HG03095 (cell line): ENCODE results near the gene LAMTOR1.
A peak's percentile ranks its signal among the peaks of the same experiment; 100 is the strongest.

Source experiments
- ATAC-seq: cut with Tn5 transposase; IDR thresholded peaks from one replicate; pipeline ENCODE4 v1.9.1; 2021; ENCODE audit warnings: moderate library complexity; ENCODE audit not compliant: unreplicated experiment

Gene LAMTOR1

DNA sequence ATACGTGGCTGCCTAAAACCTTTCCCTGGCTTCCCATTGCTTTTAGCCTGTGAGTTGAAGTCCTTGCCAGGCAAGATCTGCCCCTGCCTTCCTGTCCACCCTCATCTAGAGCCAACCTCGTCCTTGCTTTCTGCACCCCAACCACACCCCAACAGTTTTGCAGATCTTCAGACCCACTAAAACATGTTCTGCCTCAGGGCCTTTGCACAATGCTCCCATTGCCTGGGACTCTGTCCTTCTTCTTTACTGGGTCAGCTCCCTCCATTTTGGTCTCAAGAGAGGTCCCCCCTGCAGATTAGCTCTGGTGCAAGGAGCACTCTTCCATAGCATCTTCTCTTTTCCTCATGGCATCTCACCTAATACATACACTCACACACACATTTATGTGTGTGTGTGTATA is 17.8 kb upstream of the LAMTOR1 start:
- ATAC-seq, result no peak

- ATAC-seq, result no peak
These were observed 16.1 kb upstream of the LAMTOR1 start for GRCh38 chr11:72119198-72119597.

GRCh38 chr11:72116019-72116755 is 13.1 kb upstream of the LAMTOR1 start:
- no peak for ATAC-seq

DNA sequence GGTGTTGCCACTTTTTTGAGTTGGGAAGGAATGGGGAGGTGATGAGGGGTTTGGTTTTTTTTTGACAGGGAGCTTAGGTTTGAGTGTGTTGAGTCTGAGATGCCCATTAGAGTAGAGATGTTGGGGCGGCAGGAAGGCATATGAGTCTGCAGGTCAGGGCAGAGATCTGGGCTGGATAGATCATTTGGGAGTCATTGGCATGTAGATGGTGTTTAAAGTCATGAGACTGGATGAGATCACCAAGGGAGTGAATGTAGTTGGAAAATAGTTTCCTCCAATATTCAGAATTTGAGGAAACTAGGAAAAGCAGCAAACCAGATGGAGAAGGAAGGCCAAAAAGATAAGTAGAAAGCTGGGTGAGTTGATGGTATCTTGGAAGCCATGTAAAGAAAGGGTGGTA is 11.5 kb upstream of the LAMTOR1 start:
- no peak for ATAC-seq

DNA sequence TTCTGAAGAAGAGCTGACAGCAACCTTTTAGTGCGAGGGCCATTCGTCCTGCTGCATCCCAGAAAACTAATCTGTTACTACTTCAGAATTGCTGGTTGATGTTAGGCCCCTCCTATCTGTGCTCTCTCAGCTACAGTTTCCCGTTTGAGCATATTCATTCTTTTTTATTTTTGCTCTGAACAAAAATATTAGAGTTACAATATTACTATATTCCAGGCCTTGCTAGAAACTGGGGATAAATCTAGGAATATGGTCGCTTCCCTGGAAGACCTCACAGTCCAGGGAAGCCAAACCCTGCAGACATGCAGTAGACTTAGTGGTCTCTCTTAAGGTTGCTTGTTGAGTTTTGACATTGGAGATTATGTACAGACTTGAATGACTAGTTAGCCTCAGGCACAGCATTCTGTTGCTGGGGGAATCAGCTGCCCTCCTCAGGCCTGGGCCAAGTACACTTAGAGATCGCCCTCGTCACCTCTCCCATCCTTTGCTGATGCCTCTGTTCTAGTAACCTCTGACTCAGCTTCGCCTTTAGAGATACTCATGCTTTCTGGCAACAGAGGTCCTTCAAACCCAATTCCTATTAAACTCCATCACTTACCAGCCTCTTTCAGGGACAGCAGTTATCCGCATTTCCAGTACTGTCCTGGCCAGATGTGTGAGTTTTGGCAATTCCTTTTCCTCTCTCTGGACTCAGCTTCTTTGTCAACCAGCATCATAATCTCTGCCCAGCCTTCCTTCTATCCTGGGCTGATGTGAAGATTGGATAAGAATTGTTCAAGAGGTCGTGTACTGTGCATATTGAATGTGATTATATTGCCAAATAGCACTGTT is 10.1 kb upstream of the LAMTOR1 start:
- no peak for ATAC-seq

GRCh38 chr11:72112143-72112977 is 9.3 kb upstream of the LAMTOR1 start, which contains the start of gene ANAPC15:
ANAPC15 (minus strand) TSS chr11:72112695; CDS start chr11:72111276, 1,419 bp downstream.
- ATAC-seq, result peak; percentile 85

DNA sequence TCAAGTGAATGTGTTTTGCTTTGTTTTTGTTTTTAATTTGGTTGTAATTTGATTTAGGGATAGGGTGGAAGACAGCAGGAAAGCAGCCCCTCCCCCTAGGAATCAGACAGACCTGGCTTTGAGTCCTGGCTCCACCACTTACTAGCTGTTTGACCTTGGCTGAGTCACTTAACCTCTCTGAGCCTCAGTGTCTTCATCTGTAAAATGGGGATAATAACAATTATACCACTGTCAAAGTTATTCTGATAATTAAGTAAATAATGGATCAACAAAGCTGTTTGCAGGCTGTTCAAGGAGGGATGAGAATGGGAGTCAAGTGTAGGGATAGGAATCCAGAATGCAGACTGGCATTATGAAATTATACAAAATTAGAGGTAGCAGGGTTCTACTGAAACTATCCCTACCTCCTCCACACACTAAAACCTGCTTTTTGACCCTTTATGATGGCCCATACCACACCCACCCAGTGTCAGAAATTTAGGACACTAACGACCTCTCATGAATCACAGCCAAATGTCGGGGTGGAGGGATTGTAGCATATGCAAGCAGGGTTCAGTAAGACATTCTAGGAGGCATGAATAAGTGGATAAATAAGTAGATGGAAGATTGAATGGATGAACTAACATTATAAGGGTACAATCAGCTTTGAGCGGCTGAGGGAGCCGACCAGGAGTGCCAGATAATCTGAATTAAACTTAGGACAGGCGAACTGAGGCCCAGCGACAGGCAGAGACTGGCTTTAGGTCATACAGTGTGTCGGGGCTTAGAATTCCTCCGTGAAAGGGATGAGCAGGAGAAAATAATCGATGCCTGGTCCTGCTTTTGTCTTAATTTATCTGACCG is 8.4 kb upstream of the LAMTOR1 start:
- ATAC-seq, result no peak

DNA sequence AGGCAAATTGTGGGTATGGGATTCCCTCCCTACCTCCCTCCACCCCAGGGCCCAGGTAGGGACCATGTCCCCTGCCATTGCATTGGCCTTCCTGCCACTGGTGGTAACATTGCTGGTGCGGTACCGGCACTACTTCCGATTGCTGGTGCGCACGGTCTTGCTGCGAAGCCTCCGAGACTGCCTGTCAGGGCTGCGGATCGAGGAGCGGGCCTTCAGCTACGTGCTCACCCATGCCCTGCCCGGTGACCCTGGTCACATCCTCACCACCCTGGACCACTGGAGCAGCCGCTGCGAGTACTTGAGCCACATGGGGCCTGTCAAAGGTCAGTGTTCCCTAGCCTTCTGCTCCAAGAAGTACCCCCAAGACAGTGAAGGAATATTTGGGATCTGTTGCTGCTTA is 2.8 kb upstream of the LAMTOR1 start, which contains the start of gene TOMT:
TSS of gene TOMT (plus strand) at position 37 of the 400 bp plus-strand sequence. CDS start at position 65, 28 bp downstream.
- no peak for ATAC-seq

DNA sequence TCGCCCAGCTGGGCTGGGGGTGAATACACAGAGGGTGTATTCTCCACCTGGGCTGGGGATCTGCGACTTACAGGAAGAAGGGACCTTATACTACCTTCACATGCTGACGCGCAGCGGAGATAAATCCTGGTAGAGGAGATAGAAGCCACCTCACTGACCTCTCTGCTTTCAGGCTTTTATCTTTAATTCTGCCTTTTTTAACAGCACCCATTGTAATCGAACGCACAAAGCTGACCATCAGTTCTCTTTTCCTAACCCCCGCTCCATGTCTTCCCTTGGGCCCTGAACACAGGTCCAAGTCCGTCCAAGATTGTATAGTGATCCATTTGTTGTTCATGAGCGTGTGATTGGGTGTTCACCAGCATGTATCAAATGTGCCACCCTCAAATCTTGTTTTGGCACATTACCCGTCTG is 664 bp upstream of the LAMTOR1 start:
- ATAC-seq, result no peak

- no peak for ATAC-seq
These were observed 509 bp downstream of the LAMTOR1 start for GRCh38 chr11:72102631-72102945.

- no peak for ATAC-seq
These were observed 935 bp downstream of the LAMTOR1 start for GRCh38 chr11:72102162-72102561.

DNA sequence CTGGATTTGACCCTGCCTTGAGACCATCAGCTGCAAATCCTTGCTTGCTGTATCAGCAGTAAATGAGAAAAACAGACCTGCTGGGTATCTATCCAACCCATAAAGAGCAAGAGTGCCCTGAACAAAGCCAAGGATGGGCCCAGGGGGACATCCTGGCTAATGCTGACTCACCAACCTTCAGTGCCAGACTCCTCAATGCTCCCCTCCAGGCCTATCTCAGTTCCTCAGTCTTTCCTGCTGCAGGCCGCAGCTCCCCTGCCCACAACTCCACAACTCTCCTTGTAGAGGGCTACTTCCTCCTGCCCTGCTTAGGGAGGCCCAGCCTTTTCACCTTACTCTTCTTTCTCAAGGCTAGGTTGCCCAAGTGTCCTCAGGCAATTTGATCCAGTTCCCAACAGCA is 2.6 kb downstream of the LAMTOR1 start:
- no peak for ATAC-seq

GRCh38 chr11:72100009-72100408 is 3.1 kb downstream of the LAMTOR1 start:
- no peak for ATAC-seq

DNA sequence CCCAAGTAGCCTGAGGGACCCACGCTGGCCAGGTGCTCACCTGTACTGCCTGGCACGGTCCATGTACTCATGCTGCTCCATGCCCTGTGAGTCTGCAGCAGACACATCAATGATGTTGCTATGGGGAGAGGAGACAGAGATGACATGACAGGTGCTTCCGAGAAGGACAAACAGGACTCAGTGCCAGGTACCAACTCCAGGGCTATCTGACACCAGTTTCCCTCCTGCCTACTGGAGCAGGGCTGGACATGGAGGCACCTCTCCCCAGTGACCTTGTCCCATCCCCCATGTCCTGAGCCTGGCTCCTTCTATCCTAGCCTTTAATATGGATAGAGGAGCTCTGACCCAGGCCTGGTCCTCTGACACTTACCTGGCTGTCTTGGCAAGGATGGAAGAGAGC is 4.4 kb downstream of the LAMTOR1 start:
- ATAC-seq, result no peak

DNA sequence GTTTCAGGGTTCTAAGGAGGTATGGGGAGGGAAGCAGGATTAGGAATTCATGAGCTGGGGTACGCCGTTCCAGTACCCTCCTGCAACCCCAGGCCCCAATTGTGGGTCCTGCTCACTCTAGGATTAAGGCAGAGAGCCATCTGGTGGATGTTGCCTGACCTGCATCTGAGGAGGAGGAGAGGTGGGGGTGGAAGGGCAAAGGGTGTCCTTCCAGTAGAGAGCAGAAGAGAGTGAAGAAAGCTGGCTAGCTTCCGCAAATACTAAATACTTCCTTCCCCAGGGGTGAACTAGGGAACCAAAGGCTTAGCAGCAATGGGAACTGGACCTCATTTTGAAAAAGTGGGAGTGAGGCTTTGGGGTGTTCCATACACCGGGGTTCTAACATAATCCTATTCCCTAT is 11.8 kb downstream of the LAMTOR1 start:
- peak; percentile 56 for ATAC-seq

- ATAC-seq, result no peak
These were observed 14.9 kb downstream of the LAMTOR1 start for GRCh38 chr11:72088076-72088808.

DNA sequence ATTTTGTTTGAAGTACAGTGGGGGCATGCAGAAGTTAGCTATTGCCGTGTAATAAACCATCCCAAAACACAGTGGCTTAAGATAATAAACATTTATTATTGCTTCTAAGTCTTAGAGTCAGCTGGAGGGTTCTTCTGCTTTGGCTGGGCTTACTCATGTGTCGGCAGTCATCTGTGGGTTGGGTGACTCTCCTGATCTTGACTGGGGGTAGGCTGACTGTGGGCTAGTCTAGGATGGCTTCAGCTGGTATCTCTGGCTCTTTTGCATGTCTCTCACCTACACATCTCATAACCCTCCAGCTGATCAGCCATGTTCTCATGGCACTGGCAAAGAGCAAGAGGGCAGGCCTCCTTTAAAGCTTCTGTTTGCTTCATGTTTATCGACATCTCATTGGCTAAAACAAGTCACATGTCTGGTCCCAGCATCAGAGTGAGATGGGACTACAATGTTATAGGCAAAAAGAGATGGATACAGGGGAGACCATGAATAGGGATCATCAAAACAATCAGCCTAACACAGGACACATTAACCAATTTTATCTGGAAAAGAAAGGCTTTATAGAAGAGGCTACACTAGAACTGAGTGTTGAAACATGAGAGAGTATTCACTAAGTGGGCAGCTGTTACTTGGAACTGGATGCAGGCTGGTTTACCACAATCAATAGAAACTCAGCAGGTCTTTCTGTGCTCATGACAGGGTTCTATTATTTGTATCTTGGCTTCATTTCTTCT is 17.3 kb downstream of the LAMTOR1 start:
- ATAC-seq, result no peak

DNA sequence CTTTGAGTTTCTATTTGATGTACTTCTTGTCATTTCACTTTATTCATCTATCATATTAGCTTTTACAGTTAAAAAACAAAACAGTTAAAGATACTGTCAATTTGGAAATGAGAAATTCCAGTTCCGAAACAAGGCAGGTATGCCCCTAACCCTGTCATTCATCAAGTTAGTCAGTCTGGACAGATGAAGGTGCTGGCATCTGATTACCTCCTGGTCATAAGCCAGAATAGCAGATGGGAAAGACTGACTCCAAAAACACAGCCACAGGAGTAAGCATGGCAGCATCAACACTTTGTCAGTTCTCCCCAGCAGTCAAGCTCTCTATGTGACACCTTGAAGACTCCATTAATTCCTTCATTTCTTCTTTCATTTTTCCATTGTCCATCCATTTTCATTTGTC is 18.1 kb downstream of the LAMTOR1 start:
- ATAC-seq, result no peak

GRCh38 chr11:72084076-72084475 is 19.0 kb downstream of the LAMTOR1 start:
- no peak for ATAC-seq
